Activated CD8-positive, alpha-beta T cell treated with anti-CD3 and anti-CD28 coated beads for 36 hours (primary cell): ENCODE data around the gene FAM149A. TPM values are rescaled to one million over a fixed set of nuclear protein-coding genes. Genes with fewer than 3 reads are reported as not detected.

Experiments
- ATAC-seq: fragments of 200-7000 bp; cut with Tn5 transposase; one replicate; pipeline ENCODE4 v1.10.0; 2021; ENCODE audit warnings: mild to moderate bottlenecking, moderate library complexity
- CTCF ChIA-PET: fragments of 350-600 bp; sonication (Branson Sonifier 250); formaldehyde crosslinking; loops from one replicate; lab custom pipeline; 2021; ENCODE audit warnings: antibody characterized with exemption; lab: Charles Lee
- POLR2A ChIA-PET: fragments of 350-600 bp; sonication (Branson Sonifier 250); formaldehyde crosslinking; loops from one replicate; lab custom pipeline; 2021; ENCODE audit warnings: antibody characterized with exemption; lab: Charles Lee
- DNase-seq: peaks from one replicate; pipeline ENCODE4 v3.0.0-alpha.2; 2020
- H3K27ac Mint-ChIP-seq: one replicate; pipeline ENCODE4 v1.8.0; 2021; ENCODE audit warnings: mild to moderate bottlenecking, mixed read lengths
- H3K27me3 Mint-ChIP-seq: one replicate; pipeline ENCODE4 v1.8.0; 2021; ENCODE audit warnings: mixed read lengths
- H3K36me3 Mint-ChIP-seq: one replicate; pipeline ENCODE4 v1.8.0; 2021; ENCODE audit warnings: low read depth, mixed read lengths
- H3K4me1 Mint-ChIP-seq: one replicate; pipeline ENCODE4 v1.8.0; 2021; ENCODE audit warnings: low read depth, mixed read lengths
- H3K4me3 Mint-ChIP-seq: one replicate; pipeline ENCODE4 v1.8.0; 2021; ENCODE audit warnings: mild to moderate bottlenecking, moderate library complexity, mixed read lengths
- H3K9me3 Mint-ChIP-seq: one replicate; pipeline ENCODE4 v1.8.0; 2021; ENCODE audit warnings: mixed read lengths
- intact Hi-C: fragments of 100-400 bp; cut with micrococcal nuclease; formaldehyde crosslinking; loops from one replicate; pipeline ENCODE4 v1.10.0; 2022
- total RNA-seq, 2 experiments: library from RNA; stranded (reverse); gene quantifications; one replicate each; pipeline ENCODE4 v1.2.3, GENCODE V29; 2021
- TF ChIP-seq, protein P1 (sequence below): fragments of 200-600 bp; IDR thresholded peaks from one replicate; pipeline ENCODE4 v1.8.0; 2022; ENCODE audit warnings: antibody characterized with exemption, mild to moderate bottlenecking

The FAM149A gene
- total RNA-seq, 2 experiments from 2014 or later = 0.38 to 0.52 TPM

DNA sequence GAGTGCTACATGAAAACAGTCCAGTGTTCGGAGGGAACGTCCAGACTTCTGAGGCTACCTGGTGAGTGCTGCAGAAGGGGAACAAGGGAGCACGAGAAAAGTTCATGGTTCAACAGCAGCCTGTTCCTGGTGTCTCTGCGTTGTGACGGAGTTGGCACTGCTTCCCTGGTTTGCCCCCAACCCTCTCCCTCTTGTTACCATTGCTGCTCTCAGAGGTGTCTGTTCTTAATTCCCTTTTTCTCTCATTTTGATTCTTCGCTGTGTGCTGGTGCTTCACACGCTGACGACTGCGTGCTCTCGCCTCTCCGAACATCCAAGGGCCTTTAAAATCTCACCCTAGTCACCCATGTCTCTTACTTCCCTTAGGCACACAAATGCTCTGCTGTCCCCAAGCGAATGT lies 1.6 kb upstream of the FAM149A start:
- Mint-ChIP-seq H3K4me1 (peaks cover 8% of the 10 kb centered on the region), H3K4me3 (no peak overlapping the region)
- no peak for ATAC-seq

DNA sequence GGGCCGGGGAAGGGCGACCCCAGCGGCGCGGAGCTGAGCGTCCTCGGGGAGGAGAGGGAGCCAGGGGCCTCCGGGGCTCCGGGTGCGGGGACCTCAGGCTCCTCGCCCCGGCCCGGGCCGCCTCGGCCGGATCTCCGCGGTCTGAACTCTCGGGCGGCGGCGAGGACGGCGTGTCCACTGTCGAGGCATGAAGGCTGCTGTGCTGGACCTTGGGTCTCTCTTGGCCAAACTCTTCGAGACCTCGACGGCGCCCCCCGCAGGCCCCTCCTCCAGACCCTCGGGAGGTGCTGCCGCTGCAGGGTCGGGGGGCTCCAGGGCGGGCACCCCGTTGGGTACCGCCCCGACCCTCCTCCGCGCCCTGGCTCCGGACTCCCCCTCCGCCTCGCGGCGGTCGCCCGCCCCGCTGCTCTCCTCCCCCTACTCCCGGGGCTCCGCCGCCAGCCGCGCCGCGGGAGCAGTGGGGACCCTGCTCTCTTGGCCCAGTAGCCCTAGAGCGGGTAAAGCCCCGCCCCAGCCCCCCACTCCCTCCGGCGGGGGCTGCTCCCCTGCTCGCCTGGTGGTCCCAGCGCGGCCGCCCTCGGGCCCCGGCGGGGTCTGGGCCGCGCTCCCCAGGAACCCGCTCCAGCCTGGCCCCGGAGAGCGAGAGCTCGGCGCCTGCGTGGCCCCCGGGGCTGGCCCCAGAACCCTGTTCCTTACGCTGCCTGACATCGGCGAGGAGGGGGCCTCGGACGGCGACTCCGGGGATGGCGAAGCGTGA lies 564 bp downstream of the FAM149A start:
- Mint-ChIP-seq H3K4me3 (peak overlapping the region; percentile 71), H3K4me1 (peaks cover 8% of the 10 kb centered on the region), H3K27ac (no peak overlapping the region), H3K9me3 (no peaks in the 10 kb centered on the region), H3K27me3 (peaks cover 40% of the 10 kb centered on the region), H3K36me3 (no peaks in the 10 kb centered on the region)
- TF ChIP-seq, protein P1, sequence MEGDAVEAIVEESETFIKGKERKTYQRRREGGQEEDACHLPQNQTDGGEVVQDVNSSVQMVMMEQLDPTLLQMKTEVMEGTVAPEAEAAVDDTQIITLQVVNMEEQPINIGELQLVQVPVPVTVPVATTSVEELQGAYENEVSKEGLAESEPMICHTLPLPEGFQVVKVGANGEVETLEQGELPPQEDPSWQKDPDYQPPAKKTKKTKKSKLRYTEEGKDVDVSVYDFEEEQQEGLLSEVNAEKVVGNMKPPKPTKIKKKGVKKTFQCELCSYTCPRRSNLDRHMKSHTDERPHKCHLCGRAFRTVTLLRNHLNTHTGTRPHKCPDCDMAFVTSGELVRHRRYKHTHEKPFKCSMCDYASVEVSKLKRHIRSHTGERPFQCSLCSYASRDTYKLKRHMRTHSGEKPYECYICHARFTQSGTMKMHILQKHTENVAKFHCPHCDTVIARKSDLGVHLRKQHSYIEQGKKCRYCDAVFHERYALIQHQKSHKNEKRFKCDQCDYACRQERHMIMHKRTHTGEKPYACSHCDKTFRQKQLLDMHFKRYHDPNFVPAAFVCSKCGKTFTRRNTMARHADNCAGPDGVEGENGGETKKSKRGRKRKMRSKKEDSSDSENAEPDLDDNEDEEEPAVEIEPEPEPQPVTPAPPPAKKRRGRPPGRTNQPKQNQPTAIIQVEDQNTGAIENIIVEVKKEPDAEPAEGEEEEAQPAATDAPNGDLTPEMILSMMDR = no peak
- ChIA-PET POLR2A (no interaction called here), CTCF (interaction anchor here (0.7 to 1.3 kb wide), 2 partner anchors 11 to 37 kb away, joined by 3 to 4 read pairs; no protein-coding TSS in a partner anchor)
- DNase-seq (no peak), ATAC-seq (peak; percentile 53)
- intact Hi-C loops = no loop called here

More for the DNA sequence above, 1.6 kb upstream of the FAM149A start:
- H3K9me3 Mint-ChIP-seq = no peaks in the 10 kb centered on the region
- ChIA-PET CTCF (no interaction called here), POLR2A (no interaction called here)
- peaks cover 37% of the 10 kb centered on the region for H3K27me3 Mint-ChIP-seq
- no peak for DNase-seq
- TF ChIP-seq, protein P1 = no peak
- no peaks in the 10 kb centered on the region for H3K36me3 Mint-ChIP-seq
- intact Hi-C loops = no loop called here
- H3K27ac Mint-ChIP-seq = no peak overlapping the region

GRCh38 chr4:186105647-186106321 lies 1.3 kb downstream of the FAM149A start:
- DNase-seq (peak; percentile 3), ATAC-seq (no peak)
- Mint-ChIP-seq H3K4me1 (peaks cover 8% of the 10 kb centered on the region), H3K36me3 (no peaks in the 10 kb centered on the region), H3K27ac (no peak overlapping the region), H3K4me3 (peak overlapping the region; percentile 71), H3K9me3 (no peaks in the 10 kb centered on the region), H3K27me3 (peaks cover 40% of the 10 kb centered on the region)
- POLR2A ChIA-PET = no interaction called here
- CTCF ChIA-PET = no interaction called here
- TF ChIP-seq, protein P1 = no peak
- intact Hi-C loops = no loop called here

DNA sequence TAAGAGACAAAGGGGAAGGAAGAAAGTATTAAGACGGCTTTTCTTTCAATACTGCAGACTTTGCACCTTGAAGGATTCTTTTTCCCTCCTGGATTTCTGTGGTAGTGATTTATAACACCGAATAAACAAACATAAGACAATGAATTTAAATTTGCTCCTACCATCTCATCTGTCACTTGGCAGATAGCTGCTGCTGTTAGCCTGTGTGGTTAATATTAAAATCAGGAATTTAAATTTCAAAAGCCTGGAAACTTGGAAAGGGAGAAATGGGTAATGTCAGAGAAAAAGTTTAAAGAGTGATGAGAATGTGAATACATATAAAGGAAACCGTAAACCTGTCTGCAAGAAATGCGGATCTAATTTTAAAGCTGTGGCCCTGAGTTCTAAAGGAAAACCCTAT lies 3.4 kb downstream of the FAM149A start:
- Mint-ChIP-seq H3K4me3 (no peak overlapping the region), H3K27me3 (peaks cover 36% of the 10 kb centered on the region), H3K9me3 (no peaks in the 10 kb centered on the region), H3K4me1 (peaks cover 8% of the 10 kb centered on the region), H3K36me3 (no peaks in the 10 kb centered on the region), H3K27ac (no peak overlapping the region)
- DNase-seq (no peak), ATAC-seq (no peak)
- ChIA-PET POLR2A (no interaction called here), CTCF (no interaction called here)
- TF ChIP-seq, protein P1 = no peak
- intact Hi-C loops = no loop called here

DNA sequence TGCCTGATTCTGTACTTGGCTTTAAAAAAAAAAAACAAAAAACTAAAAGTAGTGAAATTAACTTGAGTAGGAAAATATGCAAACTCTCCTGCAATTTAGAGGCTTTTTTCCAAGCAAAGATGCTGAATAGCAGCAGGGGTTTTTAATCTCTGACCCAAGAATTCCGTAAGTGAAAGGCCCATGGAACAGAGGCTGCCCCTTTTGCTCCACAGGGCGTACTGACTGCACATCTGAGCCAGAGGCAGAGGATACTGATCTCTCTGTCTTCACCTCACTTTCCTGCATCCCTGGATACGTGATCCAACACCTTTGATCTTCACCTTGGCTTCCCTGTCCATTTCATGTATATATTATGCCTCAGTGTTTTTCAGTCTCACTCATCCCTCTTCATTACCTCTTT lies 3.9 kb downstream of the FAM149A start:
- POLR2A ChIA-PET = no interaction called here
- ATAC-seq (no peak), DNase-seq (no peak)
- Mint-ChIP-seq H3K27me3 (peaks cover 31% of the 10 kb centered on the region), H3K4me3 (no peak overlapping the region), H3K36me3 (no peaks in the 10 kb centered on the region), H3K4me1 (peaks cover 8% of the 10 kb centered on the region), H3K27ac (no peak overlapping the region), H3K9me3 (no peaks in the 10 kb centered on the region)
- CTCF ChIA-PET = no interaction called here
- TF ChIP-seq, protein P1 = no peak
- intact Hi-C loops = no loop called here
